RPMI7951 (cell line): ENCODE measurements around the gene PWP2. TPM values are rescaled to one million over a fixed set of nuclear protein-coding genes. Genes with fewer than 3 reads are reported as not detected.
"Not testable (repeated sequence)": the region's sequence is repeated elsewhere in the genome, so short reads cannot be mapped to it uniquely, and the experiment has no call there.

Experiments used
- DNase-seq: peaks from one replicate; pipeline ENCODE4 v3.0.0-alpha.2; 2012; ENCODE audit warnings: low read depth
- total RNA-seq: library from RNA; depleted of rRNA; stranded (reverse); fragments of >200 nt; shearing (Covaris generic); gene quantifications from 2 replicates; pipeline ENCODE4 v1.2.3, GENCODE V29; 2014

PWP2 gene
- total RNA-seq, 1 experiment from 2014 or later: 2.2 TPM

GRCh38 chr21:44138039-44138438 is 30.8 kb downstream of the PWP2 start:
- DNase-seq: not testable (repeated sequence)

GRCh38 chr21:44139787-44140551 is 32.8 kb downstream of the PWP2 start:
- not testable (repeated sequence) for DNase-seq

- not testable (repeated sequence) for DNase-seq
Measured at GRCh38 chr21:44140552-44140932, 33.3 kb downstream of the PWP2 start.

GRCh38 chr21:44142470-44142869 is 35.3 kb downstream of the PWP2 start:
- DNase-seq: not testable (repeated sequence)

GRCh38 chr21:44143380-44143779 is 36.2 kb downstream of the PWP2 start:
- not testable (repeated sequence) for DNase-seq

GRCh38 chr21:44143996-44144395 is 36.8 kb downstream of the PWP2 start:
- not testable (repeated sequence) for DNase-seq

- DNase-seq: not testable (repeated sequence)
Measured at GRCh38 chr21:44144784-44145602, 37.8 kb downstream of the PWP2 start.

GRCh38 chr21:44145616-44146015 is 38.4 kb downstream of the PWP2 start:
- DNase-seq: not testable (repeated sequence)

- DNase-seq: not testable (repeated sequence)
Measured at GRCh38 chr21:44147108-44147507, 39.9 kb downstream of the PWP2 start.

- not testable (repeated sequence) for DNase-seq
Measured at GRCh38 chr21:44150255-44150654, 43.1 kb downstream of the PWP2 start.

- not testable (repeated sequence) for DNase-seq
Measured at GRCh38 chr21:44153214-44153888, 46.2 kb downstream of the PWP2 start.

GRCh38 chr21:44153889-44154228 is 46.7 kb downstream of the PWP2 start:
- not testable (repeated sequence) for DNase-seq

- not testable (repeated sequence) for DNase-seq
Measured at GRCh38 chr21:44154816-44155230, 47.6 kb downstream of the PWP2 start.

- not testable (repeated sequence) for DNase-seq
Measured at GRCh38 chr21:44155231-44155993, 48.2 kb downstream of the PWP2 start.

GRCh38 chr21:44155994-44156380 is 48.8 kb downstream of the PWP2 start:
- not testable (repeated sequence) for DNase-seq

GRCh38 chr21:44157439-44158081 is 50.4 kb downstream of the PWP2 start:
- DNase-seq: not testable (repeated sequence)

GRCh38 chr21:44158082-44158468 is 50.9 kb downstream of the PWP2 start:
- not testable (repeated sequence) for DNase-seq

- not testable (repeated sequence) for DNase-seq
Measured at GRCh38 chr21:44159349-44160297, 52.4 kb downstream of the PWP2 start.

GRCh38 chr21:44160298-44160672 is 53.1 kb downstream of the PWP2 start:
- not testable (repeated sequence) for DNase-seq

GRCh38 chr21:44160821-44161220 is 53.6 kb downstream of the PWP2 start:
- DNase-seq: not testable (repeated sequence)
